Lower leg skin (tissue), 4 donors: ENCODE results near the gene IL1RAPL1. TPM values are rescaled to one million over a fixed set of nuclear protein-coding genes. Genes with fewer than 3 reads are reported as not detected.

Source experiments
- DNase-seq, 2 donors: peaks; one replicate each; pipeline ENCODE4 v3.0.0-alpha.2; 2019; ENCODE audit warnings: low spot score in 2 of 2
- H3K4me3 ChIP-seq: fragments of 200-600 bp; sonication (generic); 2 replicates; pipeline ENCODE4 v1.5.1; 2017; ENCODE audit warnings: mild to moderate bottlenecking, low read depth; ENCODE audit not compliant: poor library complexity, severe bottlenecking
- POLR2A ChIP-seq, 2 donors: fragments of 450-650 bp; IDR thresholded peaks; one replicate each; pipeline ENCODE4 v1.6.1; 2016 to 2017; ENCODE audit warnings: antibody characterized with exemption in 2 of 2, mild to moderate bottlenecking in 1 of 2, moderate library complexity in 1 of 2
- WGBS, 2 donors: methylation state at CpG; one replicate each; pipeline ENCODE4 v1.1.5; 2018; 5-methylcytosine and 5-hydroxymethylcytosine counted together
- intact Hi-C: fragments of 100-400 bp; cut with DNase I; formaldehyde crosslinking; loops from one replicate; pipeline ENCODE4 v1.15.0; 2023; ENCODE audit warnings: low total_unique reads
- total RNA-seq, 4 donors: library from RNA; depleted of rRNA; stranded (reverse); fragments of >200 nt; gene quantifications; one replicate each; pipeline ENCODE4 v1.1.0, GENCODE V29; 2016
- TF ChIP-seq, protein P1 (sequence below), 3 donors: fragments of 450-650 bp; IDR thresholded peaks; one replicate each; pipeline ENCODE4 v1.5.1; 2016; ENCODE audit warnings: antibody characterized with exemption in 3 of 3, mild to moderate bottlenecking in 3 of 3, moderate library complexity in 2 of 3

The IL1RAPL1 gene
- total RNA-seq, 4 donors from 2014 or later = 0.07 to 1.8 (median 0.10) TPM; not detected in 1

DNA sequence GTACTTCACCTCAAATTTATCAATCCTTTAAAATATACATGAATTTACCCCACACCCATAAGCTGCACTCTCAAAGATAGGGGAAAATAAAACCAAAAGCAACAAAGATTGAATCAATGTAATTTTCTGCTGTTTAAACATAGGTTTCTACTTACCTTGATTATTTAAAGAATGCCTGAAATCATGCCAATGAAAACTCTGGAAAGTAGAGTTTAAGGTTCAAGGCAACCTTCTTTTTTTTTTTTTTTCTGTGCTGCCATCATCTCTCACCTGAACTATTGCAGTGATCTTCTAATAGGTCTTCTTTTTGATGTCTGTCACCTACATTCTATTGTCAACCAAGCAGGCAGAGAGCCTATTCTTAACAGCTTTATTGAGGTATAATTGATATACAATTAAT lies 682.1 kb downstream of the IL1RAPL1 start:
- intact Hi-C loops = no loop called here
- H3K4me3 ChIP-seq = no peak overlapping the region
- DNase-seq = no peak
- TF ChIP-seq POLR2A (IDR thresholded peaks at IDR 0.05) = no peak
- TF ChIP-seq, protein P1, sequence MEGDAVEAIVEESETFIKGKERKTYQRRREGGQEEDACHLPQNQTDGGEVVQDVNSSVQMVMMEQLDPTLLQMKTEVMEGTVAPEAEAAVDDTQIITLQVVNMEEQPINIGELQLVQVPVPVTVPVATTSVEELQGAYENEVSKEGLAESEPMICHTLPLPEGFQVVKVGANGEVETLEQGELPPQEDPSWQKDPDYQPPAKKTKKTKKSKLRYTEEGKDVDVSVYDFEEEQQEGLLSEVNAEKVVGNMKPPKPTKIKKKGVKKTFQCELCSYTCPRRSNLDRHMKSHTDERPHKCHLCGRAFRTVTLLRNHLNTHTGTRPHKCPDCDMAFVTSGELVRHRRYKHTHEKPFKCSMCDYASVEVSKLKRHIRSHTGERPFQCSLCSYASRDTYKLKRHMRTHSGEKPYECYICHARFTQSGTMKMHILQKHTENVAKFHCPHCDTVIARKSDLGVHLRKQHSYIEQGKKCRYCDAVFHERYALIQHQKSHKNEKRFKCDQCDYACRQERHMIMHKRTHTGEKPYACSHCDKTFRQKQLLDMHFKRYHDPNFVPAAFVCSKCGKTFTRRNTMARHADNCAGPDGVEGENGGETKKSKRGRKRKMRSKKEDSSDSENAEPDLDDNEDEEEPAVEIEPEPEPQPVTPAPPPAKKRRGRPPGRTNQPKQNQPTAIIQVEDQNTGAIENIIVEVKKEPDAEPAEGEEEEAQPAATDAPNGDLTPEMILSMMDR (IDR thresholded peaks at IDR 0.05) = no peak

DNA sequence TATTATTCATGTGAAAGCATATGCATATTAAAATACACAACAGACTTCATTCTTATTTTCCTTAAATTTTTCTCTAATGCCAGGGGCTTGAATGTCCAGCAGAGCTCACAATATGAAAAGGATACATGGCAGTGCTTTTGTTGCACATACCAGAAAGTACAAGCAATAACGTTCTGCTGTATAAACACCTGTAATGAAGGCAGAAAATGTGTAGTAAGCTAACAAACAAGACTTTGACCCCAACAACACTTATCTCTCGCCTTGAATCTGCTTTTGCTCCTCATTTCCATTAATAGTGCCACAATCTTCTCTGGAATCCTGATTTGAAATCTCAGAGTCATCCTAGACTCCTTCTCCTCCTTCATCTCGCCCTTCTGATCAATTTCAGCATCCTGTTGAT lies 687.3 kb downstream of the IL1RAPL1 start:
- TF ChIP-seq POLR2A (IDR thresholded peaks at IDR 0.05) = no peak
- TF ChIP-seq, protein P1 (IDR thresholded peaks at IDR 0.05) = no peak
- WGBS, 2 donors = 50 to 69% methylated on average over 3 of the region's 3 CpGs
- no peak for DNase-seq
- intact Hi-C loops = no loop called here
- no peak overlapping the region for H3K4me3 ChIP-seq

DNA sequence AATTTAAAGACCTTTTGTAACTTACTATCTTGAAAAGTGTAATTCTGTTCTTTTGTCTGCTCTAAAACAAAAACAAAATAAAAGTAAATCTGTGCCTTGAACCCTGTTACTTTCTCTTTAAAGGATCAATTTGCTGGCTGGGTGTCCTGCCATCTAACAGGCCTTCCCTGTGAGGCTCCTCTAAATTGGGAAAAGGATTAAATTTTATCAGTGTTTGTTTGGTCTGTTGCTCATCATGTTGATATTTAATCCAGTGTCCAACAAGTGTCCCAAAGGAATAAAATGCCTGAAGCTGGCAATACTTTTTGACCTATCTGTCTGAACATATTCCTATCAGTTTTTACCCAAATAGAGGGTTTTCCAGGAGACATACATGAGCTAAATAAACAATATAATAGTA lies 688.7 kb downstream of the IL1RAPL1 start:
- DNase-seq = no peak
- H3K4me3 ChIP-seq = no peak overlapping the region
- TF ChIP-seq, protein P1 (IDR thresholded peaks at IDR 0.05) = no peak
- no peak for TF ChIP-seq POLR2A (IDR thresholded peaks at IDR 0.05)
- intact Hi-C loops = no loop called here

DNA sequence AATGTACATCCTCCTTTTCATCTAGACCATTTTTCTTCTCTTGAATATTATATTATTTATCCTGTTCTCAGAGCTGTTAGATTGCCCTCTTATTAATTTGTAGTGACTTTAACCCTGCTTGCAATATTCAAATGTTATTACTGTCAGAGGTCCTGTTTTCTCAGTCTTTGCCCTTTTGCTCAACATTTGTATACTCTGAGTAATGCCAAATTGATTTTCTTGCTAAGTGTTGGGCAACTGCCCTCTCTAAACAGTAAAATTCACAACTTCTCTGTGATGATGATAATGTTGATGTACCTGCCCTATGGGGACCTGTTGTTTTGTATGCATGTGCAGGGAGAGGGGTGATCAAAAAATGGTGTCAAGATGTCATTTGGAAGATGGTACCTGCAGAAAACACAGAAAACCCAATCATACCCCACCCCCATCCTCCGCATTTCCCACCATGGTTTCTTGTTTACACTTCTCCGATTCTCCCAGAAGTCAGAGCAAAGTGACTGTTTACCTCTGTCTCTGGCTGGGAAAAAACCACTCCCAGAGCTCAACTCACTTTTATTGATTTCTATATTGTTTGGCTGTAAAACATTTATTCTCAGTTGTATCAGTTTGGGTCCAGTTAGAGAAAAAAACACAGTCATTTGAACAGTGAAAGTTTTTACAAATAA lies 694.0 kb downstream of the IL1RAPL1 start:
- H3K4me3 ChIP-seq = no peak overlapping the region
- WGBS, 2 donors = 96 to 100% methylated on average over 2 of the region's 2 CpGs
- DNase-seq = no peak
- no peak for TF ChIP-seq POLR2A (IDR thresholded peaks at IDR 0.05)
- TF ChIP-seq, protein P1 (IDR thresholded peaks at IDR 0.05) = no peak
- intact Hi-C loops = no loop called here

DNA sequence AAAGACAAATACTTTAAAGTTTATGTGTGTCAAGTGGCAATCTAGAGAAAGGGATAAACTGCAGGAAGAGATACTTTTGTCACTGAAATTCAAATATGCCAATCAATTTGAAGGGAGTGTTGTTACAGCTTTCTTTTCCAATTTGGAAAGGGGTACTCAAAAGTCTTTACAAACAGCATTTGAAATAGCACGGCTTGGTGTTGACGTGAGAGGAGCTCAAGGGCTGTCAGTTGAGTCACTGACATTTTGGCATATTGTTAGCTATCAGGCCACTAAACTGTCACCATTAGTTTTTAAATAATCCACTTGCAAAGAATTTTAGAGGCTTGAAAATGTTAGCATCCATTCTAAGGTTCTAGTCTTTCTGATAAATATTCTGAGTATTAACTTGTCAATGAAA lies 698.4 kb downstream of the IL1RAPL1 start:
- no peak overlapping the region for H3K4me3 ChIP-seq
- 71 to 76% methylated on average over 2 of the region's 2 CpGs for WGBS, 2 donors
- intact Hi-C loops = no loop called here
- TF ChIP-seq, protein P1 (IDR thresholded peaks at IDR 0.05) = no peak
- TF ChIP-seq POLR2A (IDR thresholded peaks at IDR 0.05) = no peak
- no peak for DNase-seq
